Lung (tissue), 12 donors: Measurements from ENCODE around the gene CPEB4. TPM values are rescaled to one million over a fixed set of nuclear protein-coding genes. Genes with fewer than 3 reads are reported as not detected.

Experiments
- ATAC-seq: fragments of 200-7000 bp; cut with Tn5 transposase; one replicate; pipeline ENCODE4 v1.9.1; 2020; ENCODE audit warnings: moderate number of reproducible peaks; ENCODE audit not compliant: insufficient read depth, low FRiP score
- DNase-seq, 3 donors: peaks; one replicate each; pipeline ENCODE4 v3.0.0-alpha.2; 2013 to 2017
- H3K27ac ChIP-seq, 2 donors: one replicate each; pipeline ENCODE4 v1.5.1; 2013; ENCODE audit warnings: mild to moderate bottlenecking in 2 of 2, moderate library complexity in 2 of 2, control low read depth in 1 of 2, inconsistent platforms in 1 of 2, low read depth in 1 of 2, low read length in 1 of 2
- H3K27me3 ChIP-seq, 3 donors: one replicate each; pipeline ENCODE4 v1.5.1; 2013; ENCODE audit warnings: low read length in 2 of 3; ENCODE audit not compliant: control insufficient read depth in 3 of 3, insufficient read depth in 3 of 3
- H3K36me3 ChIP-seq, 4 donors: one replicate each; pipeline ENCODE4 v1.5.1; 2013; ENCODE audit warnings: low read length in 4 of 4, mild to moderate bottlenecking in 1 of 4, moderate library complexity in 1 of 4; ENCODE audit not compliant: control insufficient read depth in 4 of 4, insufficient read depth in 4 of 4
- H3K4me1 ChIP-seq, 5 donors: one replicate each; pipeline ENCODE4 v1.5.1; 2013; ENCODE audit warnings: low read length in 5 of 5, mild to moderate bottlenecking in 2 of 5, moderate library complexity in 1 of 5; ENCODE audit not compliant: control insufficient read depth in 5 of 5, insufficient read depth in 5 of 5
- H3K4me3 ChIP-seq: one replicate; pipeline ENCODE4 v1.5.1; 2013; ENCODE audit warnings: mild to moderate bottlenecking, control low read depth, moderate library complexity
- H3K9ac ChIP-seq, 2 donors: one replicate each; pipeline ENCODE4 v1.5.1; 2013; ENCODE audit warnings: low read length in 2 of 2, control low read depth in 1 of 2; ENCODE audit not compliant: insufficient read depth in 1 of 2
- H3K9me3 ChIP-seq, 4 donors: one replicate each; pipeline ENCODE4 v1.5.1; 2013; ENCODE audit warnings: low read length in 3 of 4, mild to moderate bottlenecking in 1 of 4, moderate library complexity in 1 of 4; ENCODE audit not compliant: control insufficient read depth in 4 of 4, insufficient read depth in 3 of 4
- CTCF ChIP-seq: IDR thresholded peaks from 2 replicates; pipeline ENCODE4 v1.5.1; 2012; ENCODE audit warnings: mild to moderate bottlenecking; ENCODE audit errors: control extremely low read depth, extremely low read depth
- WGBS, 2 donors: extraction: QIAGEN DNeasy Blood & Tissue Kit; methylation state at CpG; one replicate each; pipeline ENCODE4 v1.1.7; 2013; 5-methylcytosine and 5-hydroxymethylcytosine counted together
- polyA plus RNA-seq, 2 donors: library from polyadenylated mRNA; stranded (reverse); fragments of 200-250 nt; gene quantifications; one replicate each; pipeline ENCODE4 v1.2.1, GENCODE V29; 2013
- total RNA-seq, 2 donors: library from RNA; depleted of rRNA in 1 of 2; stranded (reverse); fragments of >200 nt in 1 of 2; gene quantifications; one replicate each; pipeline ENCODE4 v1.2.1, GENCODE V29; 2014 to 2021
- donor health status: control.
- donor health status: control.
- donor health status: Bipolar disorder and iron deficiency.
- donor health status: healthy.
- donor health status: DM: yes; HTN: yes; CAD: no.

The CPEB4 gene
- total and polyA plus RNA-seq, 4 donors = 9.1 to 62.2 (median 39.1) TPM

- no peak for TF ChIP-seq CTCF
- Histone ChIP-seq H3K9me3 (no peaks in the 10 kb centered on the region), H3K36me3 (no peaks in the 10 kb centered on the region), H3K9ac (no peak overlapping the region), H3K27ac (peak overlapping the region in 1 of 2 donors; percentile 67), H3K4me1 (peaks cover 5 to 15% (median 9%) of the 10 kb centered on the region in 5 donors), H3K4me3 (no peak overlapping the region), H3K27me3 (no peaks in the 10 kb centered on the region)
- WGBS, 2 donors = 33 to 35% methylated on average over 6 of the region's 6 CpGs
- DNase-seq = no peak
- no peak for ATAC-seq
These were observed 2.6 kb upstream of the CPEB4 start for GRCh38 chr5:173885475-173886010.

- no peak overlapping the region for H3K4me3 ChIP-seq
- no peak for TF ChIP-seq CTCF
- peaks cover 5 to 16% (median 9%) of the 10 kb centered on the region in 5 donors for H3K4me1 ChIP-seq
- DNase-seq (no peak), ATAC-seq (no peak)
- 98 to 99% methylated on average over 2 of the region's 2 CpGs for WGBS, 2 donors
- no peak overlapping the region for H3K27ac ChIP-seq
- no peak overlapping the region for H3K9ac ChIP-seq
- H3K36me3 ChIP-seq = no peaks in the 10 kb centered on the region
- H3K27me3 ChIP-seq = no peaks in the 10 kb centered on the region
- H3K9me3 ChIP-seq = no peaks in the 10 kb centered on the region
These were observed 2.0 kb upstream of the CPEB4 start for GRCh38 chr5:173886150-173886549.

- Histone ChIP-seq H3K9ac (peak overlapping the region in 1 of 2 donors; percentile 74), H3K4me1 (peaks cover 5 to 24% (median 9%) of the 10 kb centered on the region in 5 donors), H3K9me3 (no peaks in the 10 kb centered on the region), H3K27ac (peak overlapping the region; percentile 90 to 94), H3K27me3 (no peaks in the 10 kb centered on the region), H3K4me3 (peak overlapping the region; percentile 80), H3K36me3 (no peaks in the 10 kb centered on the region)
- no peak for TF ChIP-seq CTCF
- ATAC-seq = no peak
- WGBS, 2 donors = 0 to 1% methylated on average over 35 to 37 of the region's 37 CpGs
- DNase-seq = peak in 2 of 3 donors; percentile 19 to 37
These were observed 453 bp downstream of the CPEB4 start for GRCh38 chr5:173888473-173889131.
